Upper lobe of left lung (tissue), 6 donors: Measurements from ENCODE around the gene KLB. TPM values are rescaled to one million over a fixed set of nuclear protein-coding genes. Genes with fewer than 3 reads are reported as not detected.
A peak's percentile ranks its signal among the peaks of the same experiment; 100 is the strongest.

Experiments used
- ATAC-seq, 2 donors: fragments of 200-7000 bp; cut with Tn5 transposase; one replicate each; pipeline ENCODE4 v1.9.1; 2022; ENCODE audit warnings: mild to moderate bottlenecking in 2 of 2, moderate library complexity in 2 of 2; ENCODE audit not compliant: low FRiP score in 2 of 2
- DNase-seq, 2 donors: peaks; one replicate each; pipeline ENCODE4 v3.0.0-alpha.2; 2019 to 2020
- H3K27ac ChIP-seq, 4 donors: fragments of 200-600 bp; sonication (generic); one replicate each; pipeline ENCODE4 v1.5.1; 2016 to 2019
- H3K27me3 ChIP-seq, 4 donors: fragments of 200-600 bp; sonication (generic); one replicate each; pipeline ENCODE4 v1.5.1; 2017 to 2019
- H3K36me3 ChIP-seq, 4 donors: fragments of 200-600 bp; sonication (generic); one replicate each; pipeline ENCODE4 v1.5.1; 2016 to 2019
- H3K4me1 ChIP-seq, 4 donors: fragments of 200-600 bp; sonication (generic); one replicate each; pipeline ENCODE4 v1.5.1; 2018 to 2019
- H3K4me3 ChIP-seq, 4 donors: fragments of 200-600 bp; sonication (generic); one replicate each; pipeline ENCODE4 v1.5.1; 2017 to 2019; ENCODE audit warnings: mild to moderate bottlenecking in 2 of 4, moderate library complexity in 1 of 4
- H3K9me3 ChIP-seq, 4 donors: fragments of 200-600 bp; sonication (generic); one replicate each; pipeline ENCODE4 v1.5.1; 2018 to 2019
- EP300 ChIP-seq, 4 donors: sonication (generic); formaldehyde crosslinking; IDR thresholded peaks; one replicate each; pipeline ENCODE4 v1.5.1; 2017; ENCODE audit warnings: antibody characterized with exemption in 4 of 4, control low read depth in 2 of 4
- POLR2A ChIP-seq, 4 donors: fragments of 450-650 bp; IDR thresholded peaks; one replicate each; pipeline ENCODE4 v1.5.1; 2016 to 2017; ENCODE audit warnings: antibody characterized with exemption in 4 of 4, mild to moderate bottlenecking in 2 of 4
- POLR2AphosphoS5 ChIP-seq, 2 donors: sonication (generic); formaldehyde crosslinking; IDR thresholded peaks; one replicate each; pipeline ENCODE4 v1.5.1; 2017; ENCODE audit warnings: antibody characterized with exemption in 2 of 2
- WGBS, 2 donors: methylation state at CpG; one replicate each; pipeline ENCODE4 v1.1.5; 2017 to 2018; 5-methylcytosine and 5-hydroxymethylcytosine counted together
- total RNA-seq, 6 donors: library from RNA; depleted of rRNA in 4 of 6; stranded (reverse); fragments of >200 nt in 4 of 6; gene quantifications; one replicate each; pipeline versions ENCODE4 v1.1.0 to v1.2.1, GENCODE V29; 2016 to 2021
- TF ChIP-seq, protein P1 (sequence below), 6 experiments: fragments of 450-650 bp in 4 of 6; fragments of 200-600 bp in 2 of 6; sonication (generic) in 2 of 6; IDR thresholded peaks; one replicate each; pipeline ENCODE4 v1.5.1; 2016 to 2019; ENCODE audit warnings: antibody characterized with exemption in 6 of 6
- donor health status: DM: no; HTN: no; CAD: no; lungs with moderate emphysema.
- donor health status: DM: no; HTN: yes; CAD: no; lungs with severe emphysema.

KLB gene
- total RNA-seq, 6 donors from 2014 or later, result 0.20 to 9.0 (median 0.84) TPM

DNA sequence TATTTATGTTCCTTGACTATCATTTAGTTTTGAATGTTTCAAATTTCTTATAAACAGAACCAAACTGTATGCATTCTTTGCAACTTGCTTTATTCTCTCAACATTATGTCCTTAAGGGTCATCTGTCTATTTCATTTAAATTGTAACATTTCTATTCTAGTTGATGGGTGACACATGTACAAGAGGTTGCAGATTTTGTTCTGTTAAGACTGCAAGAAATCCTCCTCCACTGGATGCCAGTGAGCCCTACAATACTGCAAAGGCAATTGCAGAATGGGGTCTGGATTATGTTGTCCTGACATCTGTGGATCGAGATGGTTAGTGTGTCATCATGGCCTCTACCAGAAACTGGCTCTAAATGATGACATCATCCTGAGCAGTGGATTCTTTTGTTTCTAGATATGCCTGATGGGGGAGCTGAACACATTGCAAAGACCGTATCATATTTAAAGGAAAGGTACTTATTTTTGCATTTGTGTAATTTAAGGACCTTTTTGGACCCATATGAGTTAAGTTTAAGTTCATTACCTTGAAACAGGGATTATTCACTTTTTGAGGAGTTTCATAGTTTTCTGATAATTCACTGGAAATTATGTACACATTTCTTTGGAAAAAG, 58.3 kb downstream of the KLB start:
- Histone ChIP-seq H3K27ac (no peak overlapping the region), H3K4me3 (no peak overlapping the region), H3K4me1 (peaks cover 1 to 11% (median 3%) of the 10 kb centered on the region in 4 donors), H3K9me3 (no peaks in the 10 kb centered on the region), H3K36me3 (peaks cover 6 to 46% (median 14%) of the 10 kb centered on the region in 4 donors), H3K27me3 (no peaks in the 10 kb centered on the region)
- ATAC-seq (no peak), DNase-seq (no peak)
- WGBS, 2 donors, result 47 to 64% methylated on average over 1 to 2 of the region's 2 CpGs
- TF ChIP-seq EP300 (IDR thresholded peaks at IDR 0.05) (no peak), POLR2AphosphoS5 (IDR thresholded peaks at IDR 0.05) (no peak), POLR2A (IDR thresholded peaks at IDR 0.05) (no peak)
- TF ChIP-seq, protein P1, sequence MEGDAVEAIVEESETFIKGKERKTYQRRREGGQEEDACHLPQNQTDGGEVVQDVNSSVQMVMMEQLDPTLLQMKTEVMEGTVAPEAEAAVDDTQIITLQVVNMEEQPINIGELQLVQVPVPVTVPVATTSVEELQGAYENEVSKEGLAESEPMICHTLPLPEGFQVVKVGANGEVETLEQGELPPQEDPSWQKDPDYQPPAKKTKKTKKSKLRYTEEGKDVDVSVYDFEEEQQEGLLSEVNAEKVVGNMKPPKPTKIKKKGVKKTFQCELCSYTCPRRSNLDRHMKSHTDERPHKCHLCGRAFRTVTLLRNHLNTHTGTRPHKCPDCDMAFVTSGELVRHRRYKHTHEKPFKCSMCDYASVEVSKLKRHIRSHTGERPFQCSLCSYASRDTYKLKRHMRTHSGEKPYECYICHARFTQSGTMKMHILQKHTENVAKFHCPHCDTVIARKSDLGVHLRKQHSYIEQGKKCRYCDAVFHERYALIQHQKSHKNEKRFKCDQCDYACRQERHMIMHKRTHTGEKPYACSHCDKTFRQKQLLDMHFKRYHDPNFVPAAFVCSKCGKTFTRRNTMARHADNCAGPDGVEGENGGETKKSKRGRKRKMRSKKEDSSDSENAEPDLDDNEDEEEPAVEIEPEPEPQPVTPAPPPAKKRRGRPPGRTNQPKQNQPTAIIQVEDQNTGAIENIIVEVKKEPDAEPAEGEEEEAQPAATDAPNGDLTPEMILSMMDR (IDR thresholded peaks at IDR 0.05), result no peak

DNA sequence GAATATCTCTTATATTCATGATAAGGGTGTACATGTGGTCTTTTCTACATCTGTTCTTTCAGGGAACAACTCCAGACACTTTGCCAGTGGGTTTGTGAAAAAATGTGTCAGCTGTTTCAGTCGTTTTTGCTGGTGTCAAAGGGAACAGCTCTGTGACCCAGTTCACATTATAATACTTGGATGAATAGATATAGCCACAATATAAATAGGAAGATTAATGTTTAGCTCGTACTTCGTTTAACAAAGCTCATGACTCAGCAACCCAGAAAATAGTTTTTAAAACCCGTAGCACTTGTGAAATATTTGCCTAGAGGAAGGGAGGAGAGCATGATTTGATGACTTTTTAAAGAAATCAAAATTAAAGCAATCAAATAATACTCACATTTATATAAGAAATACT, 60.0 kb downstream of the KLB start:
- Histone ChIP-seq H3K4me1 (peaks cover 0 to 9% (median 2%) of the 10 kb centered on the region in 4 donors), H3K27ac (no peak overlapping the region), H3K36me3 (peaks cover 6 to 44% (median 16%) of the 10 kb centered on the region in 4 donors), H3K4me3 (no peak overlapping the region), H3K9me3 (no peaks in the 10 kb centered on the region), H3K27me3 (no peaks in the 10 kb centered on the region)
- no peak for DNase-seq
- 48 to 57% methylated on average over 4 of the region's 4 CpGs for WGBS, 2 donors
- TF ChIP-seq POLR2A (IDR thresholded peaks at IDR 0.05) (no peak), EP300 (IDR thresholded peaks at IDR 0.05) (no peak), POLR2AphosphoS5 (IDR thresholded peaks at IDR 0.05) (no peak)
- TF ChIP-seq, protein P1 (IDR thresholded peaks at IDR 0.05), result no peak
- ATAC-seq, result no peak

DNA sequence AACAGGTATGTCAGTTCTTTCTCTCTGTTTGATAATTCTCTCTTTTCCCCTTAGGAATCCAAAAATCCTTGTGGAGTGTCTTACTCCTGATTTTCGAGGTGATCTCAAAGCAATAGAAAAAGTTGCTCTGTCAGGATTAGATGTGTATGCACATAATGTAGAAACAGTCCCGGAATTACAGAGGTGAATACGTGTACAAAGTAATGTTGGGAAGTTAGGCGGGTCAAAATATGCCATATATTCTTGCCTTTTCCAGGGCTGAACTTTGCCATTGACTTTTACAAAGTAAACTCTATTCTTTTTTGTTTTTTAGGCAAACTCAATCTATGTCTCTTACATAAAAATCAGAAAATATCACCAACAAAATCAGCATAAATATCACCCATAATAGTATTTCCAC, 60.7 kb downstream of the KLB start:
- peaks cover 0 to 9% (median 2%) of the 10 kb centered on the region in 4 donors for H3K4me1 ChIP-seq
- DNase-seq, result no peak
- H3K36me3 ChIP-seq, result peaks cover 6 to 45% (median 17%) of the 10 kb centered on the region in 4 donors
- no peaks in the 10 kb centered on the region for H3K9me3 ChIP-seq
- no peaks in the 10 kb centered on the region for H3K27me3 ChIP-seq
- H3K27ac ChIP-seq, result no peak overlapping the region
- 90 to 93% methylated on average over 4 of the region's 4 CpGs for WGBS, 2 donors
- TF ChIP-seq POLR2AphosphoS5 (IDR thresholded peaks at IDR 0.05) (no peak), POLR2A (IDR thresholded peaks at IDR 0.05) (no peak), EP300 (IDR thresholded peaks at IDR 0.05) (no peak)
- TF ChIP-seq, protein P1 (IDR thresholded peaks at IDR 0.05), result no peak
- H3K4me3 ChIP-seq, result no peak overlapping the region
- ATAC-seq, result no peak

DNA sequence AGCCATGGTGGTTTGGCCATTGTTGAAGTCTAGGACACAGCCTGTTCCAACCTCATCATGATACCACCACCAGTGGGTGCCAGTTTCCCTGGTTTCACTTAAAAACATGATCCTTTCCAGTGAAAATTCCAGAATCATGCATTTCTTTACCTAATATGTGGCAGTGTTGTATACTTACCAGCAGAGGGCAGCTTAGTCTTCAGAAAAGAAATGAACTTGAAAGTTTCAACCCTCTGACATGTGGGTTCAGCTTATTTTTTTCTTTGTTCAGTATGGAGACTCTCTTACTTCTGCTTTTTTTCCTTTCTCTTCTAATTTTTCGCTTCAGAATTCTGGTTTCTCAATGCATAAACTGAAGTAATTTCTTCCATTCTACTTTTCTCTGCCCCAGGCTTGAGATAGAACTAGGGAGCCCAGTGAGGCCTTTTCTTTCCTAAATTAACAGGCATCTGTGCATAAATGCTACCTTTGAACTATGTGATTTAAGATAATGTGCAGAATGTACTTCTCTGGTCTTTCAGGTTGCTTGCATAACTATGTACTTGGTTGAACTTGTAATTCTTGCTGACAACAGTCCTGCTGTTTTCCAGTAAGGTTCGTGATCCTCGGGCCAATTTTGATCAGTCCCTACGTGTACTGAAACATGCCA, 62.8 kb downstream of the KLB start:
- peak in 1 of 2 donors; percentile 28 for DNase-seq
- no peaks in the 10 kb centered on the region for H3K9me3 ChIP-seq
- WGBS, 2 donors, result 64 to 65% methylated on average over 4 of the region's 4 CpGs
- H3K27me3 ChIP-seq, result no peaks in the 10 kb centered on the region
- peak overlapping the region in 2 of 4 donors; percentile 6 to 59 for H3K27ac ChIP-seq
- no peak overlapping the region for H3K4me3 ChIP-seq
- H3K4me1 ChIP-seq, result peaks cover 0 to 9% (median 2%) of the 10 kb centered on the region in 4 donors
- peaks cover 0 to 39% (median 8%) of the 10 kb centered on the region in 4 donors for H3K36me3 ChIP-seq
- ATAC-seq, result peak; percentile 82 to 95
- no peak for TF ChIP-seq POLR2A (IDR thresholded peaks at IDR 0.05)
- TF ChIP-seq EP300 (IDR thresholded peaks at IDR 0.05), result no peak
- TF ChIP-seq POLR2AphosphoS5 (IDR thresholded peaks at IDR 0.05), result no peak
- TF ChIP-seq, protein P1 (IDR thresholded peaks at IDR 0.05), result peak; percentile 64 to 87 (median 78)
